GM12892 (cell line): Measurements from ENCODE around the gene COL16A1.

Source experiments
- DNase-seq: peaks from one replicate; pipeline ENCODE4 v3.0.0; 2011; ENCODE audit not compliant: insufficient read length
- FAIRE-seq: peaks from 2 replicates; lab custom pipeline; 2011; peaks lifted over from hg19 to GRCh38; lab: Jason Lieb, UNC
- POLR2A ChIP-seq: IDR thresholded peaks from 2 replicates; pipeline ENCODE4 v1.6.1; 2011; ENCODE audit warnings: low read depth, low read length, control low read depth
- POLR2AphosphoS5 ChIP-seq: IDR thresholded peaks from 2 replicates; pipeline ENCODE4 v1.6.1; 2011; ENCODE audit warnings: low read depth, low read length, control low read depth
- TAF1 ChIP-seq: IDR thresholded peaks from 2 replicates; pipeline ENCODE4 v1.6.1; 2011; ENCODE audit warnings: low read depth, mild to moderate bottlenecking, control low read depth, low read length, borderline replicate concordance

The COL16A1 gene

DNA sequence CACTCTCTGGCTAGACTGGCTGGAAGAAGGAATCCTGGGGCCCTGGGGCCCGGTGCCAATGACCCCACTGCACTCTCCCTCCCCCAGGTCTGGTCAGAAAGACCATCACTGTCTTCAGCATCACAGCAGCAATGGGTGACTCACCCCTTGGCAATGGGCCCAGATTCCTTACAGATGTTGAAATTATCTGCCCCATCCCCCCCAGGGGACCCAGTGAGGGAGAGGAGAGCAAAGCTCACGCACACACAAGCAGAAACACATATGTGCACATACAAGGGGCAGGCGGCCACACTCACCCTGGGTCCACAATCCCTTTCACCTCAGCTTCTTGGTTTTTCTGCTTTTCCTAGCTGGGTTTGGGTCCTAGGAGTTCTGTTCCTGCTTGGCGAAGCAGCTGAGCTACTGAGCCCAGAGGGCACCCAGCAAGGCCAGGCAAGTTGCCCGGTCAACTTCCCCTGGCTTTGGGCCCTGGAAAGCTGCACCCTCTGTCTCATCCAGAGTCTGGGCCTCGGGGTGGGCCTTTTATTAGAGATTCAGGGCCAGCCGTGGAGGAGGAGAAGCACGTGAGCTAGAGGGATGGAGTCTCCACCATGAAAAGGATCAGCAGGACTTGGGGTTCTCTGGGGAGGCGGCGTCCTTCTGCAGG lies 2.6 kb downstream of the COL16A1 start:
- DNase-seq, result no peak
- TF ChIP-seq TAF1, result no peak
- no peak for TF ChIP-seq POLR2AphosphoS5
- TF ChIP-seq POLR2A, result no peak
- FAIRE-seq, result no peak

DNA sequence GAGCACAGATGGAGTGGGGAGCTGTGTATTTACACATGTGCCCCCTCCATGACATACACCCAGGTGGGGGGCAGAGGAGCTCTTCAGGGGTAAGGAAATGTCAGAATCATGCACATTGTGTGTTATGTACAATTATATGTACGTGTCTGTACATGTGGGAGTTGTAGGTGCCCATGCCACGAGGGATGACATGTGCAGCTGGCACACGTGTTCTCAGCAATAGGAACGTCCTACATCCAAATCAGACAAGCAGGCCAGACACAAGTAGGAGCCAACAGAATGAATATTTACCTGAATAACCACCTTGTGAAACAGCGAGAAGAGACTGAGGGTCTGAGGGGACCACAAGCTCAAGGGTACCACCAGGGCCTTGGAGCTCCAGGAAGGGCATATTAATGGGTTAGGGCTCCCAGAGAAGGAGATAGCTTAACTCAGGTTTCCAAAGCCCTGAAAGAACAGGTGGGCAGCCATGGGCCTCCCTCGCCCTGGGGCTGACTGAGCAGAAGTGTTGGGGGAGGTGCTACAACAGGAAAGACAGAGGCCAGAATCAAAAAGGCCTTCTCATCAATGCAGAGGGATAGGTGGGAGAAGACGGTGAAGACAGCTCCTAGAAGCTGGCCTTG lies 3.2 kb downstream of the COL16A1 start:
- TF ChIP-seq POLR2A (no peak), POLR2AphosphoS5 (no peak), TAF1 (no peak)
- FAIRE-seq, result no peak
- no peak for DNase-seq

DNA sequence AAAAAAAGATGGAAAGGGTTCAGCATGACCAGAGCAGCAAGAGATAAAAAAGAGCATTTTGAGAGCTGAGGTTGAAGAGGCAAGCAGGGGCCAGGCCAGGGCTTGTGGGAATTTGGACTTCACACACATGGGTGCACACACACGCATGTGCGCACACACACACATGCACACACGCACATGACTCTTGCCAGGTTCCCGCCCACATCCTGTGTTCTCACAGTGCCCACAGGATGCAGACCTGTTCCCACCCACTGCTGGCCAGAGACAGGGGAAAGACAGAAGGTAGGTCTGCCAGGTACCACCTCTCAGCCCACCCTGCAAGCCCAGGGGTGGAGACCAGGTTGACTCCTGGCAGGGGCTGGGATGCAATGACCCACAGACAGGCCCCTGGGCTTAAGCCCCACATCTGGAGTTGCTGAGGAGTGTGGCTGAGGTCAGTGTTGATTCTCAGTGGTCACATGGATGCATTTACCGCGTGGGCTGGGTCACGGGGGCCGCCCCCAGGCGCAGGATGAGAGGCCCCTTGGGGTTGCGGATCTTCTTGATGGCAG lies 4.4 kb downstream of the COL16A1 start:
- no peak for DNase-seq

DNA sequence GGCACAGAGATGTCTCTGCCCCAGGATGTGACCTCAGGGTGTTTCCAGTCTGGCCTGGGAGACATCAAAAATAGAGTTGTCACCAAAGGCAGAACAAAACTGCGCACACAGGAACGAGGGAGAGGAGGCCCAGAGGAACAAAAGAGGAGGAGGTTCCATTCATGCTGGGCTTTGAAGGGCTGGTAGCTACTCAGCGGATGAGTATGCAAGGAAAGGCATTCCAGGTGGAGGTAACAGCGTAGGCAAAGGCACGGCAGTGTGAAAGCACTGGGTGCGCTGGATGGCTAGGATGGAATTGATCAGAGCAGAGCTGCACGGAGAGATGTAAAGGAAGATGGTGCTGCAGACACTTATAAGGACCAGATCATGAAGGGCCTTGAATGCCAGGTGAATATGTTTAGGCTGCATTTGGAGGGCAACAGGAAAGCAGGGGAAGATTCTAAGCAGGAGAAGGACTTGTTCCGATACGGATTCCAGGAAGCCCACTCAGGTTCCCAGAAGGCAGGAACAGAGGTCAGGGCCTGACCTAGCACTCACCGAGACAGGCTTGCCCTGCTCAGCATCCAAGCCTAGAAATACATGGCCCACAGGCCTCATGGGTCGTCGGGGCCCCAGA lies 6.3 kb downstream of the COL16A1 start:
- no peak for DNase-seq
- no peak for FAIRE-seq
- TF ChIP-seq POLR2A (no peak), POLR2AphosphoS5 (no peak)

More for the DNA sequence above, 4.4 kb downstream of the COL16A1 start:
- TF ChIP-seq TAF1, result no peak
- TF ChIP-seq POLR2A, result no peak
- TF ChIP-seq POLR2AphosphoS5, result no peak
- FAIRE-seq, result peak; percentile 78

DNA sequence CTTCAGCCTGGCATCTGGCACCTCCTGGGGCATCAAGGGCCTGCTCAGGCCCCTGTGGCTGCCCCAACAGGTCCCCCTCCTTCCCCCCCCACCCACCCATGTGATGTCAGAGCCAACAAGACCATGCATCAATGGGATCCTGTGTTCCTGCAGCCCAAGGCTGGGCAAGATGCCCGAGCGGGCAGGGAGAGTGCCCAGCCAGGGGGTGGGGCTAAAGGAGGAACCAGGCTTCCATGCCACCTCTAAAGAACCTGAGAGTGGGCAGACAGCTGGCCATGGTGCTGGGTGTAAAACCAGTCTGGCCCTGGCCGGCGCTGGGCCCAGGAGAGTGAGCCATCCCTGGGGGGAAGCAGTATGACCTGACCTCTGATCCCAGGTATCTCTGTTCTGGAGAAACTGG lies 7.6 kb downstream of the COL16A1 start:
- no peak for FAIRE-seq
- DNase-seq, result no peak
- TF ChIP-seq TAF1, result no peak
- TF ChIP-seq POLR2A, result no peak
- no peak for TF ChIP-seq POLR2AphosphoS5

DNA sequence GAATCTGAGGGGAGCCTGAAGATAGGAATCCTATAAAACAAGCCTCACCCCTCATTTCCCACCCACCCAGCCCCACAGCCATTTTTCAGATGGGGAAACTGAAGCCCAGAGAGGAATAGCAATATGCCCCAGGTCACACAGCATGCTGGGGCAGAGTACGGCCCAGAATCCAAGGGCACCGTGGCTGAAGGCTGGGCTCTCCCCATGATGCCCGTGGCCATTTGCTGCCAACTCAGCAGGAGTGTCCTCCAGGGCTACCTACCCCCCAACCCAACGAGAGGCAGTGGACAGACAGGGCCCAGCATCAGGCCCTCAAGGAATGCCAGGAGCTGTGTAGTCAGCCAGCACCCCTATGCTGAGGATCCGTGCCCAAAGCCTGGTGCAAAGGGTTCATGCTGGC lies 8.5 kb downstream of the COL16A1 start:
- FAIRE-seq, result no peak
- TF ChIP-seq TAF1 (no peak), POLR2A (no peak), POLR2AphosphoS5 (no peak)
- no peak for DNase-seq

DNA sequence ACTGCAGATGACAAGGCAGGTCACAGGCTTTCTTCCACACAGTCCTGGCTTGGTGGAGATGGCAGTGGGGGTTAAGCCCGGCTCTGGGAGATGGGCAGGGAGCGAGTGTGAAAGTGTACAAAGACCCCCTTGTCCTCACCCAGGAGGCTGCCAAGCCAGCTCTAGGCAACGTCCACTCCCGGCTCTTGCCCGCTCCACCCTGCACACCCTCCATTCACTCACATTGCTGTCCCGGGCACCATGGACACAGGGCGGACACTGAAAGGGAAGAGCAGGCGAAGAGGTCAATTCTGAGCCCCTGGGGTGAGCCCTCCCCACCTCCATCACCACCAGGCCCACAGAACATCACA lies 8.9 kb downstream of the COL16A1 start:
- DNase-seq (no peak), FAIRE-seq (no peak)
- TF ChIP-seq POLR2AphosphoS5 (no peak), POLR2A (no peak)

DNA sequence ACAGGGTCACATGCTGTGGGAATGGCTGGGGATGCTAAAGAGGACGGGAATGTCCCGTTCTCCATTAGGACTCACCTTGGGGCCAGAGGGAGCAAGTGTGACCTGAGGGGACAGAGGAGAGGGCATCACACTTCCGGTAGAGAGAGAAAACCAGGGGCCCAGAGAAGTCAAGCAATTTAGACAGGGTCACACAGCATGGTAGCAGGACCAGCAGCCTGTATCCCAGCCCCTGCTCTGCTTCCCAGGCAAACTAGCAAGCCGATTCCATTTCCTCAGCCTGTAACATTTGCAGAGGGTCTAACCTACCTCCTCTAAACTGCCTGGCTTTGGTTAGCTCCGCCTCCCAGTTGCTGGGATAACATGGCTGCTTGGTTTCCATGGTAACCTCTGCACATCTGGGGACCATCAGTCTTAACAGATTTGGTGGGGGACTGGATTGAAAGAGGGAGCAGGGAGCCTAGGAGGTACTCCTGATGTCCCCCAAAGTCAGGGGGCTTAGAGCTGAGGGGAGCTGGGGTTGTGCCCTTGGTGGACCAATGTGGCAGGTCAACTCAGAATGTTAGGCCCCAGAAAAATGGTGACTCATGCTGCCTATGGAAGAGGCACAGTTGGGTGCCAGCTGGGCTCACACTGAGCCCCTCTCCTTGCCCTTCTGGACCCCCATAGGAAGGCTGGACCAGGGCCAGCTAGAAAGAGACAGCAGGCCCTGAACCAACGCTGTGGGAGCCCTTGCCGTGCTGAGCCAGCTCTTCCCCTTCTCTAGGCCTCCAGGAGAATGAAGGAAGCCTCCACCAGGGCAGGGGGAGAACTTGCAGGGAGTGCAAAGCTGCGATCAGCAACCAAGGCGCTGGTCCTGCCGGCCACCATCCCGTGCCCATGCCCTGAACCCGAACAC lies 9.5 kb downstream of the COL16A1 start:
- DNase-seq, result no peak
- no peak for FAIRE-seq
- no peak for TF ChIP-seq TAF1
- no peak for TF ChIP-seq POLR2A
- no peak for TF ChIP-seq POLR2AphosphoS5

DNA sequence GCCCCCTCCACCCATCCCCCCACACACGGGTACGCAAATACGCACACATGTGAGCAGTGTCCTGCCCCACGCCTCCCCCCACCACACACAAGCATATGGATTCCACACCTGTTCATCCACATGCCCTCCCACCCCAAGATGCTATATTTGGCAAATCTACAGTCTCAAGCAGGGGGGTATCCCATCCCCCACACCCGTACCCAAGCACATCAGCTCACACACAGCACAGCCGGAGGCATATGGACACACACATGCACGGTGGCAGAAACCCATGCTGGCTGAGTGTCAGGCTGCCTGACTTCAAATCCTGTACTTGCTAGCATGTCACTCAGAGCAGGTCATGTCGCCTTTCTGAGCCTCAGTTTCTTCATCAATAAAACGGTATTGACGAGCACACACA lies 10.6 kb downstream of the COL16A1 start:
- DNase-seq (no peak), FAIRE-seq (no peak)
- TF ChIP-seq TAF1 (no peak), POLR2AphosphoS5 (no peak), POLR2A (no peak)

DNA sequence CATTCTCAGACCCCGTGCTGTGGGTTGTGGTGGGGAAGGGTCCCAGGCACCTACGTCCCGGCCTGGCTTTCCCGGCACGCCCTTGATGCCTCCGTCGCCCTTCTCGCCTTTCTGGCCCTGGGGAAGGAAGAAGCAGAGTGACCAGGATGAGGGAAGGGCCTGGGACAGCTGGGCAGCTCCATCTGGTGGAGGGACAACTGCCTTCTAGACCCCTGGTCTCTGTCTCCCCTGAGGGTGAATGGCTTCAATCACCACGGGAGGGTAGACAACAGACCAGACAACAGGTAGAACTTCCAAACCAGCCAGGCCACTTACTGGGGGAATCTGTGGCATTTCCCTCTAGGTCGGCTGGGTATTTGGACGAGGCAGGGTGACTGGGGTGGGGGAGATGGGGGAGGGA lies 11.9 kb downstream of the COL16A1 start:
- no peak for FAIRE-seq
- no peak for DNase-seq
- no peak for TF ChIP-seq TAF1
- no peak for TF ChIP-seq POLR2AphosphoS5
- no peak for TF ChIP-seq POLR2A

DNA sequence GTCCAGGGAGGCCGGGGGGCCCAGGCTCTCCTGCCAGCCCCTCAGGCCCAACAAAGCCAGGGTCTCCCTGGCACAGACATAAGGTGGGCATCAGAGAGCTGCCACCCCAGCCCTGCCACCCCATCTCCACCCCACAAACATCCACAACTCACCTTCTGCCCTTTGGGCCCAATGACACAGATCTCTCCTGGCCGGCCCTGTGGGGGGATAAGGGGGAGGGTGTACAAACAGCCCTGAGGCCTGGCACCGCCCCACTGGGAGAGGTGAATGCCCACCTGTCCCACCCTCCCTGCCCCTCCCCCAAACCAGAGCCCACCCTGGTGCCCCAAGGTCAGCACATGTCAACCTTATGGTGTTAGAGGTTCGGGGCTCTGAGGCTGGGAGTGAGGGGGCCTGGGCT lies 12.4 kb downstream of the COL16A1 start:
- DNase-seq (no peak), FAIRE-seq (no peak)
- TF ChIP-seq TAF1, result no peak
- TF ChIP-seq POLR2AphosphoS5, result no peak
- TF ChIP-seq POLR2A, result no peak

DNA sequence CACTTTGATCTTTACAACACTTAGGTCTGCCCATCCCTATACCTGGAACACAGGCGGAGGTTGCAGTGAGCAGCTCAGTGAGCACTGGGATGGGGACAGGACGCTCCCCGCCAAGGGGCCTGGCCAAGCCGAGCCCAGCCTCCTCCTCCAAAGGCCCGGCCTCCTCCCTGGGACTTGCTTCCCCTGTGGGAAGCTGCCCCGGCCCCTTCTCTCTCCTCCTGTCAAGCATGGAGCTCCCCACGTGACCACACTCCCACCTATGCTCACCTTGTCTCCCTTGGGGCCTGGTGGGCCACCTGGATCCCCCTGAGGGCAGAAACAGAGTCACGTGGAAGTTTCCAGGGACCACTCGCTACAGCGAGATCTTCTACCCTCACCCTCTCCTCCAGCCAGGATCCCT lies 12.9 kb downstream of the COL16A1 start:
- no peak for FAIRE-seq
- DNase-seq, result no peak
- TF ChIP-seq POLR2A (no peak), TAF1 (no peak), POLR2AphosphoS5 (no peak)
